K562 (cell line): ENCODE measurements around the gene LAMB1. TPM values are rescaled to one million over a fixed set of nuclear protein-coding genes. Genes with fewer than 3 reads are reported as not detected.
A peak's percentile ranks its signal among the peaks of the same experiment; 100 is the strongest.

Source experiments
- ATAC-seq: fragments of 200-7000 bp; cut with Tn5 transposase; 3 replicates; pipeline ENCODE4 v1.9.1; 2020; ENCODE audit warnings: moderate library complexity
- BruUV-seq: library from RNA; stranded (reverse); fragments of 400-500 nt; replicated peaks from 2 replicates; lab custom pipeline; 2021; lab: Mats Ljungman, UMichigan
- CTCF ChIA-PET: fragments of 300-600 bp; formaldehyde crosslinking; extraction: SDS; loops from one replicate; lab custom pipeline; 2021; ENCODE audit warnings: low intra/inter-chr PET ratio; lab: Yijun Ruan, JAX
- POLR2A ChIA-PET: fragments of 300-600, 350-650 bp; sonication (Branson Sonifier 250); formaldehyde crosslinking; extraction: SDS; loops from one replicate; lab custom pipeline; 2021; ENCODE audit warnings: antibody characterized with exemption, inconsistent platforms; lab: Yijun Ruan, JAX
- DNase-seq, 4 experiments: peaks; one replicate each; pipeline versions ENCODE4 v3.0.0 to v3.0.0-alpha.2; 2011 to 2018; ENCODE audit warnings: low spot score in 3 of 4, mixed read lengths in 3 of 4; ENCODE audit errors: extremely low read depth in 1 of 4
- FAIRE-seq: peaks from 2 replicates; lab custom pipeline; 2011; peaks lifted over from hg19 to GRCh38; lab: Jason Lieb, UNC
- H2AFZ ChIP-seq: 2 replicates; pipeline ENCODE4 v1.6.0; 2011; ENCODE audit warnings: low read depth, low read length, control low read depth, inconsistent platforms
- H3K27ac ChIP-seq: fragments of 200-600 bp; 3 replicates; pipeline ENCODE4 v1.8.0; 2011; ENCODE audit warnings: low read depth, mild to moderate bottlenecking, control low read depth, inconsistent platforms, low read length, moderate library complexity, mixed read lengths; ENCODE audit errors: extremely low read depth
- H3K27me3 ChIP-seq, 2 experiments: fragments of 300-600 bp in 1 of 2; 2 replicates in 1 of 2; 3 replicates in 1 of 2; pipeline versions ENCODE4 v1.6.0 to v1.8.0; 2011; ENCODE audit warnings: inconsistent platforms in 2 of 2, low read length in 2 of 2, mild to moderate bottlenecking in 1 of 2, mixed read lengths in 1 of 2, moderate library complexity in 1 of 2; ENCODE audit not compliant: control insufficient read depth in 2 of 2, insufficient read depth in 2 of 2
- H3K36me3 ChIP-seq: fragments of 300-600 bp; 3 replicates; pipeline ENCODE4 v1.8.0; 2011; ENCODE audit warnings: mild to moderate bottlenecking, low read length, inconsistent platforms; ENCODE audit not compliant: control insufficient read depth, insufficient read depth
- H3K4me1 ChIP-seq, 2 experiments: fragments of 200-600 bp in 1 of 2; replicated peaks in 1 of 2; 2 replicates in 1 of 2; 3 replicates in 1 of 2; pipeline versions ENCODE4 v1.5.1 to v1.8.0; 2011; ENCODE audit warnings: inconsistent platforms in 2 of 2, low read length in 2 of 2, mild to moderate bottlenecking in 1 of 2, mixed read lengths in 1 of 2, moderate library complexity in 1 of 2; ENCODE audit not compliant: control insufficient read depth in 2 of 2, insufficient read depth in 2 of 2
- H3K4me2 ChIP-seq: 2 replicates; pipeline ENCODE4 v1.6.1; 2011; ENCODE audit warnings: low read length, control low read depth, inconsistent platforms, mixed read lengths; ENCODE audit not compliant: insufficient read depth
- H3K4me3 ChIP-seq: fragments of 200-600 bp; sonication (generic), shearing (Covaris generic); 2 replicates; pipeline ENCODE4 v1.5.1; 2016; ENCODE audit warnings: control low read depth, inconsistent platforms
- H3K79me2 ChIP-seq: fragments of 200-600 bp; 3 replicates; pipeline ENCODE4 v1.8.0; 2011; ENCODE audit warnings: low read length, inconsistent platforms; ENCODE audit not compliant: control insufficient read depth, insufficient read depth
- H3K9ac ChIP-seq, 2 experiments: 2 replicates each; pipeline versions ENCODE4 v1.6.0 to v1.6.1; 2011; ENCODE audit warnings: low read depth in 2 of 2, low read length in 2 of 2, control low read depth in 1 of 2, inconsistent platforms in 1 of 2, mild to moderate bottlenecking in 1 of 2, mixed read lengths in 1 of 2; ENCODE audit not compliant: insufficient read depth in 1 of 2
- H3K9me1 ChIP-seq: one replicate; pipeline ENCODE4 v1.6.0; 2011; ENCODE audit warnings: inconsistent platforms, mild to moderate bottlenecking, low read length, moderate library complexity; ENCODE audit not compliant: control insufficient read depth, insufficient read depth
- H3K9me3 ChIP-seq: replicated peaks from 2 replicates; pipeline ENCODE4 v1.5.1; 2011; ENCODE audit warnings: low read depth, low read length, inconsistent platforms; ENCODE audit not compliant: control insufficient read depth, insufficient read depth
- H4K20me1 ChIP-seq: replicated peaks from 2 replicates; pipeline ENCODE4 v1.6.1; 2011; ENCODE audit warnings: low read length, inconsistent platforms, mixed read lengths; ENCODE audit not compliant: control insufficient read depth, insufficient read depth
- BMI1 ChIP-seq: fragments of 150-350 bp; IDR thresholded peaks from 2 replicates; pipeline ENCODE4 v1.6.1; 2014; ENCODE audit warnings: low read length
- BRD4 ChIP-seq: fragments of 200-600 bp; sonication (generic); IDR thresholded peaks from 2 replicates; pipeline ENCODE4 v1.6.1; 2017; ENCODE audit warnings: inconsistent platforms
- CXXC5 ChIP-seq: fragments of 250-450 bp; sonication (Bioruptor Pico); IDR thresholded peaks from 2 replicates; pipeline ENCODE4 v1.8.0; 2022; ENCODE audit warnings: inconsistent platforms, mild to moderate bottlenecking, moderate library complexity
- EWSR1 ChIP-seq: fragments of 450-650 bp; IDR thresholded peaks from 2 replicates; pipeline ENCODE4 v1.6.1; 2018; ENCODE audit warnings: borderline replicate concordance, mild to moderate bottlenecking, low read depth, moderate library complexity; ENCODE audit not compliant: partially characterized antibody
- LCOR ChIP-seq: sonication (generic); formaldehyde crosslinking; IDR thresholded peaks from 2 replicates; pipeline ENCODE4 v1.8.0; 2022; ENCODE audit warnings: mild to moderate bottlenecking, missing genetic modification reagents
- SIN3A ChIP-seq, 2 experiments: fragments of 150-350 bp in 1 of 2; IDR thresholded peaks; 2 replicates each; pipeline ENCODE4 v1.6.1; 2011 to 2016; ENCODE audit warnings: borderline replicate concordance in 2 of 2, low read depth in 2 of 2, low read length in 2 of 2, mild to moderate bottlenecking in 2 of 2, moderate library complexity in 2 of 2; ENCODE audit not compliant: control insufficient read depth in 1 of 2
- WGBS: fragments of 100-300 bp; shearing (Covaris generic); methylation state at CpG from one replicate; pipeline ENCODE4 v1.1.6; 2016; ENCODE audit warnings: low coverage, mixed read lengths; ENCODE audit not compliant: insufficient coverage; ENCODE audit errors: missing lambda C conversion rate; 5-methylcytosine and 5-hydroxymethylcytosine counted together
- in situ Hi-C: fragments of 300-500 bp; cut with MboI; formaldehyde crosslinking; loops from 4 replicates; pipeline ENCODE4 v1.15.0; 2018; ENCODE audit warnings: inconsistent platforms, mixed read lengths
- intact Hi-C: fragments of 100-400 bp; cut with micrococcal nuclease; formaldehyde crosslinking; loops from 2 replicates; pipeline ENCODE4 v1.14.2; 2022
- polyA plus RNA-seq, 8 experiments: library from polyadenylated mRNA; depleted of rRNA in 4 of 8; stranded (reverse) in 5 of 8; unstranded in 3 of 8; fragments of >200 nt; fragmentation: Nextera tagmentation in 2 of 8; fragmentation: Illumina TruSeq in 1 of 8; extraction: Ambion mirVana in 2 of 8; extraction: Trizol in 1 of 8; gene quantifications; 2 replicates each; pipeline versions ENCODE4 v1.2.1 to v1.2.3, GENCODE V29; 2011 to 2014; ENCODE audit warnings: inconsistent platforms in 1 of 8, missing spikeins in 1 of 8
- total RNA-seq, 7 experiments: library from RNA; depleted of rRNA in 6 of 7; stranded (reverse); fragments of >200 nt in 6 of 7; fragmentation: Illumina TruSeq in 2 of 7; extraction: Trizol in 2 of 7; gene quantifications; 2 replicates each; pipeline versions ENCODE4 v1.2.1 to v1.2.3, GENCODE V29; 2011 to 2021; ENCODE audit warnings: low replicate concordance in 1 of 7
- TF ChIP-seq, protein P1 (sequence below): sonication (generic); formaldehyde crosslinking; IDR thresholded peaks from 2 replicates; pipeline ENCODE4 v1.8.1; 2023; ENCODE audit warnings: mild to moderate bottlenecking, missing genetic modification reagents
- TF ChIP-seq, protein P2 (sequence below), 2 experiments: fragments of 450-650 bp; formaldehyde crosslinking in 1 of 2; IDR thresholded peaks; 2 replicates each; pipeline versions ENCODE4 v1.4.0 to v1.6.1; 2014 to 2020; ENCODE audit warnings: mild to moderate bottlenecking in 2 of 2, borderline replicate concordance in 1 of 2, low read depth in 1 of 2

LAMB1 gene
- total and polyA plus RNA-seq, 9 of the 15 experiments (the other 6 are each of a cell fraction or from before 2014, with no cell fraction given): 6.0 to 17.7 (median 12.3) TPM

DNA sequence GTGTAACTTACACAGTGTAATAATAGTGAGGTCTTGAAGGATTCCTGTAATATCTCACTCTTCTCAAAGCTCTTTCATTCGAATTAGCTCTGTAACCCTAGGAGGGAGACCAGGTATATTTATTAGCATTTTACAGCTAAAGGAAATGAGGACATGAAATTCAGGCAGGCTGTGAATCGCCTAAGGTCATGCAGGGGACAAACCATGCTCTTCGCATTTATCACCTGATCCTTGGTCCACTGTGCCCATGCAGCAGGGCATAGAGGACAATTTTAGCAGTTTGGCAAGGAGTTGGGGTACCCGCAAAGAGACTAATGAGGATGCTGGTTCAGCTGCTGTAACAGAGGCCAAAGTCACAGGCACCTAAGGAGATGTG lies 14.8 kb upstream of the LAMB1 start (continued):
- no peak for TF ChIP-seq CXXC5 (CRISPR knock-in tag)
- TF ChIP-seq, protein P1, sequence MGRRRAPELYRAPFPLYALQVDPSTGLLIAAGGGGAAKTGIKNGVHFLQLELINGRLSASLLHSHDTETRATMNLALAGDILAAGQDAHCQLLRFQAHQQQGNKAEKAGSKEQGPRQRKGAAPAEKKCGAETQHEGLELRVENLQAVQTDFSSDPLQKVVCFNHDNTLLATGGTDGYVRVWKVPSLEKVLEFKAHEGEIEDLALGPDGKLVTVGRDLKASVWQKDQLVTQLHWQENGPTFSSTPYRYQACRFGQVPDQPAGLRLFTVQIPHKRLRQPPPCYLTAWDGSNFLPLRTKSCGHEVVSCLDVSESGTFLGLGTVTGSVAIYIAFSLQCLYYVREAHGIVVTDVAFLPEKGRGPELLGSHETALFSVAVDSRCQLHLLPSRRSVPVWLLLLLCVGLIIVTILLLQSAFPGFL: no peak
- TF ChIP-seq, all 486 proteins: peak for 0

DNA sequence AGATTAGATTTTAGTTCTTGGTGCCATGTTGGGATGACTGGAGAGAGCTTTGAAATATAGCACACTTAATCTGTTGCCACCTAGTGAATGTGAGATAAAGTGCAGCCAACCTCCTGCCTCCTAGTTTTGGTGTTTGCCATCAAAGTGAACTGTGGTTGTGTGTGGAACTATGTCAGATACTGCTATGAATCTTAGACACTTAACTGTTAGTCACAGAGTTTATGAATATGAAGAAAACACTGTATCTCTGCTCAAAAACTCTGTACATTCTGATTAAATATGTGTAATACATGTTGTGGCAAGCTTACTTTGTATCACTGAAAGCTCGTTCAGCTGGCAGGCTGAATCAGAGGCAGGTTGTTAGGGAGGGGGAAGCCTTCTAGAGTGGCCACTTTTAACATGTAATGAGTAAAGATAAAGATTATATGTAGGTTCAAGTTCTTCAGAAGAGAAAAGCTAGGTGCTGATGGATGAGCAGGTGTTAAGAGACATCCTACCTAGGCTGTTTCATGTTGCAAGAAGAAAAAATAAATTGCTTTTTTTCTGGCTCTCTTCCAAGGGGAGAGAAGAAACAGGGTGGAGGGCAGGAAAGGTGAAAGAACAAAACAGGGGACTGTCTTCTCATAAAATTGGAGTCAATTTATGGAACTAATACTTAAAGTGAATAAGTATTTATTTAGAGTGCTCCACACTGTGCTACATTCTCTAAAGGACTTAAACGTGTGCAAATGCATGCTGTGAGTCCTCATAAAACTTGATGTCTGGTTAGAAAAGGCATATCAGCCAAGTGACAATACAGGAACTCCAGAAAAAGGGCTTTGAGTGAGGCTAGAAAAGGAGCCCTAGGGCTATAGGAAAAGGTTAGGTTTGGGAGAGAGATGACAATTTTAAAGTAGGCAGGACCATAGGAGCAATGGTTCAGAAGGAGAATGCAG lies 14.1 kb upstream of the LAMB1 start:
- Histone ChIP-seq H3K27ac (no peak overlapping the region), H3K36me3 (no peaks in the 10 kb centered on the region), H3K4me3 (no peak overlapping the region), H2AFZ (no peak overlapping the region; the same call in 1 of the 2 replicates), H3K4me2 (no peak overlapping the region), H3K79me2 (no peaks in the 10 kb centered on the region), H3K9ac (no peak overlapping the region), H3K4me1 (peaks cover 5 to 24% of the 10 kb centered on the region in 2 experiments), H3K9me1 (no peaks in the 10 kb centered on the region), H3K27me3 (no peaks in the 10 kb centered on the region; a peak in 1 of 5 replicates), H3K9me3 (no peaks in the 10 kb centered on the region), H4K20me1 (no peaks in the 10 kb centered on the region)
- no TSS peak for BruUV-seq
- DNase-seq (peak in 2 of 4 experiments; percentile 45), ATAC-seq (peak; percentile 68), FAIRE-seq (peak; percentile 60)
- in situ Hi-C loops: no loop called here
- 22% methylated on average over 2 of the region's 2 CpGs for WGBS
- intact Hi-C loops: loop anchor here (5.0 kb wide), 1 partner anchor 100 kb away; no protein-coding TSS in a partner anchor
- ChIA-PET CTCF (no interaction called here), POLR2A (interaction anchor here (0.6 to 1.4 kb wide), 6 partner anchors 12 to 324 kb away, joined by 3 to 6 read pairs (median 3); no protein-coding TSS in a partner anchor)
- TF ChIP-seq, protein P2, sequence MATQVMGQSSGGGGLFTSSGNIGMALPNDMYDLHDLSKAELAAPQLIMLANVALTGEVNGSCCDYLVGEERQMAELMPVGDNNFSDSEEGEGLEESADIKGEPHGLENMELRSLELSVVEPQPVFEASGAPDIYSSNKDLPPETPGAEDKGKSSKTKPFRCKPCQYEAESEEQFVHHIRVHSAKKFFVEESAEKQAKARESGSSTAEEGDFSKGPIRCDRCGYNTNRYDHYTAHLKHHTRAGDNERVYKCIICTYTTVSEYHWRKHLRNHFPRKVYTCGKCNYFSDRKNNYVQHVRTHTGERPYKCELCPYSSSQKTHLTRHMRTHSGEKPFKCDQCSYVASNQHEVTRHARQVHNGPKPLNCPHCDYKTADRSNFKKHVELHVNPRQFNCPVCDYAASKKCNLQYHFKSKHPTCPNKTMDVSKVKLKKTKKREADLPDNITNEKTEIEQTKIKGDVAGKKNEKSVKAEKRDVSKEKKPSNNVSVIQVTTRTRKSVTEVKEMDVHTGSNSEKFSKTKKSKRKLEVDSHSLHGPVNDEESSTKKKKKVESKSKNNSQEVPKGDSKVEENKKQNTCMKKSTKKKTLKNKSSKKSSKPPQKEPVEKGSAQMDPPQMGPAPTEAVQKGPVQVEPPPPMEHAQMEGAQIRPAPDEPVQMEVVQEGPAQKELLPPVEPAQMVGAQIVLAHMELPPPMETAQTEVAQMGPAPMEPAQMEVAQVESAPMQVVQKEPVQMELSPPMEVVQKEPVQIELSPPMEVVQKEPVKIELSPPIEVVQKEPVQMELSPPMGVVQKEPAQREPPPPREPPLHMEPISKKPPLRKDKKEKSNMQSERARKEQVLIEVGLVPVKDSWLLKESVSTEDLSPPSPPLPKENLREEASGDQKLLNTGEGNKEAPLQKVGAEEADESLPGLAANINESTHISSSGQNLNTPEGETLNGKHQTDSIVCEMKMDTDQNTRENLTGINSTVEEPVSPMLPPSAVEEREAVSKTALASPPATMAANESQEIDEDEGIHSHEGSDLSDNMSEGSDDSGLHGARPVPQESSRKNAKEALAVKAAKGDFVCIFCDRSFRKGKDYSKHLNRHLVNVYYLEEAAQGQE (IDR thresholded peaks at IDR 0.05; ENCODE audit: borderline replicate concordance): peak; percentile 29; the same call in 1 of the 2 replicates
- TF ChIP-seq, protein P2 (CRISPR knock-in tag; IDR thresholded peaks at IDR 0.05; ENCODE audit: low read depth): no peak
- TF ChIP-seq SIN3A (IDR thresholded peaks at IDR 0.05; ENCODE audit: borderline replicate concordance in 2 of 2, control insufficient read depth in 1 of 2, low read depth in 2 of 2, low read length in 2 of 2) (no peak), BMI1 (no peak), LCOR (no peak), EWSR1 (no peak), BRD4 (0 out of 2 replicates have a peak, but pooled peaks have one; percentile 50)
